Measurements from ENCODE around the gene ELMOD2.

- TF ChIP-seq POLR2AphosphoS5 (IDR thresholded peaks at IDR 0.05; ENCODE audit: low read depth, low read length), result no peak
- TF ChIP-seq SIN3A (IDR thresholded peaks at IDR 0.05; ENCODE audit: borderline replicate concordance, insufficient read depth, low read length), result no peak
- no peak for TF ChIP-seq TAF1 (IDR thresholded peaks at IDR 0.05; ENCODE audit: borderline replicate concordance, insufficient read depth, low read length)
- no peak for TF ChIP-seq REST (IDR thresholded peaks at IDR 0.05; ENCODE audit: insufficient read depth in 1 of 2, low read depth in 2 of 2, low read length in 2 of 2)
- no peak for TF ChIP-seq FOXP2 (optimal IDR thresholded peaks at IDR 0.05; ENCODE audit: borderline replicate concordance, extremely low read depth, extremely low read length, insufficient read depth)
Measured at GRCh38 chr4:140595065-140595464, 71.1 kb downstream of the ELMOD2 start.
